Kidney (tissue), 14 donors: ENCODE measurements around the gene MVD. TPM values are rescaled to one million over a fixed set of nuclear protein-coding genes. Genes with fewer than 3 reads are reported as not detected.

ENCODE experiments used
- DNase-seq, 5 donors: peaks; one replicate each; pipeline ENCODE4 v3.0.0-alpha.2; 2013 to 2020
- FAIRE-seq: peaks from 2 replicates; lab custom pipeline; 2012; peaks lifted over from hg19 to GRCh38; lab: Jason Lieb, UNC
- H3K27ac ChIP-seq, 2 donors: one replicate each; pipeline ENCODE4 v1.7.0; 2013; ENCODE audit warnings: low read depth in 2 of 2, low read length in 2 of 2, inconsistent platforms in 1 of 2
- H3K27me3 ChIP-seq: one replicate; pipeline ENCODE4 v1.7.1; 2013; ENCODE audit warnings: low read length, inconsistent platforms; ENCODE audit not compliant: control insufficient read depth, insufficient read depth
- H3K36me3 ChIP-seq, 3 donors: one replicate each; pipeline versions ENCODE4 v1.7.0 to v1.7.1; 2013; ENCODE audit warnings: low read length in 3 of 3, control low read depth in 1 of 3, inconsistent platforms in 1 of 3; ENCODE audit not compliant: insufficient read depth in 3 of 3, control insufficient read depth in 2 of 3
- H3K4me1 ChIP-seq, 3 donors: one replicate each; pipeline versions ENCODE4 v1.7.0 to v1.7.1; 2013; ENCODE audit warnings: low read length in 3 of 3, inconsistent platforms in 1 of 3, low read depth in 1 of 3; ENCODE audit not compliant: control insufficient read depth in 2 of 3, insufficient read depth in 2 of 3
- H3K4me3 ChIP-seq, 3 donors: one replicate each; pipeline versions ENCODE4 v1.7.0 to v1.8.1; 2013; ENCODE audit warnings: low read length in 3 of 3, control low read depth in 1 of 3, inconsistent platforms in 1 of 3
- H3K9ac ChIP-seq, 3 donors: one replicate each; pipeline versions ENCODE4 v1.7.0 to v1.7.1; 2013; ENCODE audit warnings: low read length in 3 of 3, control low read depth in 1 of 3, inconsistent platforms in 1 of 3
- H3K9me3 ChIP-seq, 3 donors: one replicate each; pipeline versions ENCODE4 v1.7.0 to v1.7.1; 2013; ENCODE audit warnings: low read length in 3 of 3, control low read depth in 1 of 3, inconsistent platforms in 1 of 3; ENCODE audit not compliant: control insufficient read depth in 2 of 3, insufficient read depth in 1 of 3
- intact Hi-C: fragments of 100-400 bp; cut with DNase I; formaldehyde crosslinking; loops from one replicate; pipeline ENCODE4 v1.11.1; 2022
- polyA plus RNA-seq: library from polyadenylated mRNA; stranded (reverse); fragments of 350-450 nt; fragmentation: Illumina TruSeq; extraction: RNeasy Lipid Tissue Mini Kit (QIAGEN cat#74804); gene quantifications from one replicate; pipeline ENCODE4 v1.2.3, GENCODE V29; 2014; ENCODE audit warnings: low read depth, low replicate concordance; ENCODE audit not compliant: insufficient read depth
- total RNA-seq: library from RNA; stranded (reverse); fragmentation: NEBNext Ultra II Directional; extraction: Animal tissue kit (Norgen Biotek cat#: 25700); gene quantifications from one replicate; pipeline ENCODE4 v1.2.1, GENCODE V29; 2021
- TF ChIP-seq, protein P1 (sequence below): IDR thresholded peaks from 3 replicates; pipeline ENCODE4 v1.5.1; 2012; ENCODE audit warnings: mild to moderate bottlenecking, moderate library complexity, borderline replicate concordance; ENCODE audit not compliant: insufficient read depth; ENCODE audit errors: extremely low read depth
- donor health status: control.
- donor health status: control.
- donor health status: control.
- donor health status: control.
- donor health status: control.
- donor health status: DM: yes; HTN: yes; CAD: no.
- donor health status: Normal renal cell carcinoma (clear cell type).

The MVD gene
- total and polyA plus RNA-seq, 2 donors from 2014 or later, result 35.4 to 48.9 TPM

DNA sequence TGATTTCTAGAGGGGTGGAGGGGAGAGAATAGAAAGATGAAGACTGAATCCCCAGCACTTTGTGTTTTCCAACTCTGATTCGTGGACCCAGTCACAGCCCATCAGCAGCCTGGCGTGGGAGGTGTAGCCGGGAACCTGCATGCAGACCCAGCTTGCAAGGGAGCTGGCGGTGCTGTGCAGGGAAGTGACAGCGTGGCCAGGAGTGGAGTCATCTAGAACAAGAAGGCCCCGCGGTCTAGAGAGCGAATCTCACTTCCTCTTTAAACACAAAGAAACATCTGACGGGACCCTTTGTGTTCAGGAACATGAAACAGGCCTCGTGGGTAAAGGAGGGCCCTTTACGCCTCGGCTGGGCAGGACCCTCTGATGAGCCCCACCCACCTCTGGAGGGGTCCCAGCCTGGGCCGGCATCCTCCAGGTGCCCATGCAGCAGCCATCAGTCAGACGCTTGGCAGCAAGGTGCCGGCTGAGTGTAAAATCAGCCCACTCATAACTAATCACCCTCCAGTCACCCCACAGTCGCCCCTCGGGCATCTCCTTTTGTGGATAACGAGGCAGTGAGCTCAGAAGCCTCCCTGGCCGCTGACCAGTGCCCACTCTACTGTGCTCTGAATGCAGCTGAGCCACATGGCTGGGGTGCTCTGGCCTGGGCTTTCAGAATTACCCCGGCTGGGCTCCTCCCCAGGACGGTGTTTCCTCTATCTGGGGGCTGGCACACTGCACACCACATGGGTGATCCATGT is 19.0 kb upstream of the MVD start:
- Histone ChIP-seq H3K36me3 (no peaks in the 10 kb centered on the region), H3K27me3 (peaks cover 9% of the 10 kb centered on the region), H3K27ac (no peak overlapping the region), H3K9ac (no peak overlapping the region), H3K4me3 (no peak overlapping the region), H3K4me1 (peaks cover 0 to 6% (median 0%) of the 10 kb centered on the region in 3 donors), H3K9me3 (no peaks in the 10 kb centered on the region)
- intact Hi-C loops, result no loop called here
- TF ChIP-seq, protein P1, sequence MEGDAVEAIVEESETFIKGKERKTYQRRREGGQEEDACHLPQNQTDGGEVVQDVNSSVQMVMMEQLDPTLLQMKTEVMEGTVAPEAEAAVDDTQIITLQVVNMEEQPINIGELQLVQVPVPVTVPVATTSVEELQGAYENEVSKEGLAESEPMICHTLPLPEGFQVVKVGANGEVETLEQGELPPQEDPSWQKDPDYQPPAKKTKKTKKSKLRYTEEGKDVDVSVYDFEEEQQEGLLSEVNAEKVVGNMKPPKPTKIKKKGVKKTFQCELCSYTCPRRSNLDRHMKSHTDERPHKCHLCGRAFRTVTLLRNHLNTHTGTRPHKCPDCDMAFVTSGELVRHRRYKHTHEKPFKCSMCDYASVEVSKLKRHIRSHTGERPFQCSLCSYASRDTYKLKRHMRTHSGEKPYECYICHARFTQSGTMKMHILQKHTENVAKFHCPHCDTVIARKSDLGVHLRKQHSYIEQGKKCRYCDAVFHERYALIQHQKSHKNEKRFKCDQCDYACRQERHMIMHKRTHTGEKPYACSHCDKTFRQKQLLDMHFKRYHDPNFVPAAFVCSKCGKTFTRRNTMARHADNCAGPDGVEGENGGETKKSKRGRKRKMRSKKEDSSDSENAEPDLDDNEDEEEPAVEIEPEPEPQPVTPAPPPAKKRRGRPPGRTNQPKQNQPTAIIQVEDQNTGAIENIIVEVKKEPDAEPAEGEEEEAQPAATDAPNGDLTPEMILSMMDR, result no peak
- DNase-seq (peak in 1 of 5 donors; percentile 87), FAIRE-seq (no peak)

DNA sequence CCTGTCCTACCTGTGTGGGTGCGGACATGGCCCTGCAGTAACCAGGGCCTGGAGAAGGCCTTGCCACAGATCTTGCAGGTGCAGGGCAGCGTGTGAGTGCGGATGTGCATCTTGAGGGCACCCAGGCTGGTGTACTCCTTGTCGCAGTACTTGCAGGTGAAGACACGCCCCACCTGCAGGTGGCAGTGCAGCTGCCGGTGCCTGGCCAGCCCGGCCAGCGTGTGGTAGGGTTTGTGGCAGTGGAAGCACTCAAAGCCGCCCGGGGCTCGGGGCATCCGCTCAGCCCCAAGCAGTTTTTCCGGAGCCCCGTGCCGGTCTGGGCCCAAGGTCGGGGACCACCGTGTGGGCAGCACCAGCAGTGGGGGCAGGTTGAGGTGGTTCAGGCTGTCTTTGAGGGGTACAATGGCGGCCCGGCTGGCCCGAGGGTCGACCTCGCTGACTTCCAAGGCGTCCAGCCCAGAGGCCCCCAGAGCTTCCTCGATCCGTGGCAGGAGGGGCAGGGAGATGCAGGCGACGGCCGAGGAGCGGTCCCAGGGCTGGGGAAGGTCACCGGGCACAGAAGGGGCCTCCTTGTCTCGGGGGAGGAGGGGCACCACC is 18.3 kb upstream of the MVD start:
- Histone ChIP-seq H3K9me3 (no peaks in the 10 kb centered on the region), H3K27ac (no peak overlapping the region), H3K4me1 (peaks cover 0 to 2% (median 0%) of the 10 kb centered on the region in 3 donors), H3K27me3 (peaks cover 9% of the 10 kb centered on the region), H3K9ac (no peak overlapping the region), H3K4me3 (no peak overlapping the region), H3K36me3 (no peaks in the 10 kb centered on the region)
- intact Hi-C loops, result no loop called here
- no peak for FAIRE-seq
- peak in 1 of 5 donors; percentile 77 for DNase-seq
- TF ChIP-seq, protein P1, result peak; percentile 19

DNA sequence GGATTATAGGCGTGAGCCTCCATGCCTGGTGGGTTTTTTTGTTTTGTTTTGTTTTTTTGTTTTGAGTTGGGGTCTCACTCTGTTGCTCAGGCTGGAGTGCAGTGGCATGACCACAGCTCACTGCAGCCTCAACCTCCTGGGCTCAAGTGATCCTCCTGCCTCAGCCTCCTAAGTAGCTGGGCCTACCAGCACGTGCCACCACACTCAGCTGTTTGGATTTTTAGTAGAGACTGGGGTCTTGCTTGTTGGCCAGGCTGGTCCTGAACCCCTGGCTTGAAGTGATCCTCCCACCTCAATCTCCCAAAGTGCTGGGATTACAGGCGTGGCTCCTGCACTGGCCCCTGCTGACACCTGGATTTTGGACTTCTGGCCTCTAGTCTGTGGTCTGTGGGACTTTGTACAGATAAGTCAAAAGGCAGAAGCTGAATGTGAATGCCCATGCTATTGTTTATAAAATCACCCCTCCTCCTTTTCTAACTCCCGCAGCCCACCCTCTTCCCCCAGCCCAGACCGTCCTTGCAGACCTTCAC is 17.7 kb upstream of the MVD start:
- H3K27ac ChIP-seq, result no peak overlapping the region
- DNase-seq, result no peak
- no peak for FAIRE-seq
- no peaks in the 10 kb centered on the region for H3K36me3 ChIP-seq
- H3K4me1 ChIP-seq, result peaks cover 0 to 2% (median 0%) of the 10 kb centered on the region in 3 donors
- intact Hi-C loops, result no loop called here
- H3K9ac ChIP-seq, result no peak overlapping the region
- no peak overlapping the region for H3K4me3 ChIP-seq
- TF ChIP-seq, protein P1, result no peak
- H3K9me3 ChIP-seq, result no peaks in the 10 kb centered on the region
- peaks cover 9% of the 10 kb centered on the region for H3K27me3 ChIP-seq
